ENCODE measurements around the gene COL17A1.

Gene COL17A1

DNA sequence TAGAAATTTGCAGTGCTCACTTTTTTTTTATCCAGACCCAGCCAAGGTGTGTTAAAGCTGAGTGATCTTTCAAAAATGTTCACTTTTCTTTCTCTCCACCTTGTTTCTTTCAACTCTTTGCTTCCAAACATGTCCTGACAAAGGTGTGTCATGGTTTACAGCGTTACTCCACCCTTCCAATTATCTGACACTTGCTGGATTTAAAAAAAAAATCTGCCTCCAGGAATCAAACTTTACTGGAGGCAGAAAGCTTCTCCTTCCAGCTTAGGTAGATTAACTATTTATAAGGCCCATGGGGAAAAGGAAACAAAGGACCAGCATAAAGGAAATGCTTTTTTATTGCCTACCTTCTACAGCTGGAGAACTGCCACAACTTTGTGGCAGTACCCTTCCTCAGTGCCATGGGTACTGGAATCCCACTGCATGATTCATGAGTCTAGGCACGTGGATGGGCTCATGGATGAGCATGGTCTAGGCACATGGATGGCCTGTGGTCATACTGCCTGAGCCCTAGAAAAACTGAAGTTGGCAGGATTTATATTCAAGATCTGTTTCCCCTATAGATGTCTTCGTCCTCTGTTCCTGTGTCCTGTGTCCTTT lies at the start of gene COL17A1:
Gene COL17A1 (minus strand): TSS at position 80 of the 600 bp plus-strand sequence. CDS start 5,207 bp downstream, outside the sequence.
- Mint-ChIP-seq H3K27ac (no peak within 1 kb of the TSS), H3K4me3 (no peak within 1 kb of the TSS), H3K36me3 (ENCODE audit: low read depth) (no peaks in the 10 kb centered on the region), H3K9me3 (no peaks in the 10 kb centered on the region), H3K27me3 (no peaks in the 10 kb centered on the region), H3K4me1 (peaks cover 4% of the 10 kb centered on the region)
- DNase-seq (no peak), ATAC-seq (no peak)

DNA sequence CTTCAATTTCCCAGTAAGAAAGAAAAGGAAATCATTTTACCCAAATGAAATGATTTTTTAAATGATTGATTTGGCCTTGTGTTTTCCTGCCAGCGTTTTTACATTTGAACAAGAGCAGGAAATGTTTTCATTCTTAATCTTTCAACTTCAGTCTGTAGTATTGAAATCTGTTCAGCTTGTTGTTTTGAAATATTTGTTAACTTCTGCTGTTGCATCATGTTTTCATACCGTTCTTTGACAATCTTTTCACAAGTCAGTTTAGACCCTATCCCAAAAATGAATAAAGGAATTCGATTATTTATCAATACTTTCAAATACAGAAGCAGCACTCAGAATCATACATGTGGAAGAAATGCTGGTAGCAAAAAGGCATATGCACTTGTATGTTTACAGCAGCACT lies 44.4 kb upstream of the COL17A1 start:
- peaks cover 8% of the 10 kb centered on the region for H3K36me3 Mint-ChIP-seq (ENCODE audit: low read depth)
- peaks cover 13% of the 10 kb centered on the region for H3K27me3 Mint-ChIP-seq
- no peaks in the 10 kb centered on the region for H3K9me3 Mint-ChIP-seq
- peaks cover 9% of the 10 kb centered on the region for H3K4me1 Mint-ChIP-seq
- ATAC-seq = no peak
- no peak for DNase-seq
- no peak overlapping the region for H3K4me3 Mint-ChIP-seq
- H3K27ac Mint-ChIP-seq = no peak overlapping the region

DNA sequence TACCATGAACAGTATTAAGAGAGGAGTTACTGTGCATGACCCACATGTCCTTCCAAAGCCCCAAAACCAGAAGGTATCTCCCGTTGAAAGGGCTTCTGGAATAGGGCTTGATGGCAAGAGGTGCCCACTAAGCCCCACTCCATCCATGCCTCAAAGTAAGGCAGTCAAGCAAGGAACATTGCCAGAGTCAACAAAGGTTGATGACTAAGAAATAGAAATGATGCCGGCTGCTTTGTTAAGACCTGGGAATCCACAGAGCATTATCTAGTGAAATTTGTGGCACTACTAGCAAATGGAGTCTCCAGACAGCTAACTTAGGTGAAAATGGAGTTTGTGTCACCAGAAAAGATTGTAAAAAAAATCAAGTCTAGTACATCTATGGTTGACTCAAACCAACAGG lies 42.5 kb upstream of the COL17A1 start:
- ATAC-seq = no peak
- Mint-ChIP-seq H3K9me3 (no peaks in the 10 kb centered on the region), H3K4me1 (peaks cover 18% of the 10 kb centered on the region), H3K27me3 (peaks cover 3% of the 10 kb centered on the region), H3K4me3 (no peak overlapping the region), H3K36me3 (ENCODE audit: low read depth) (peaks cover 14% of the 10 kb centered on the region), H3K27ac (no peak overlapping the region)
- no peak for DNase-seq

DNA sequence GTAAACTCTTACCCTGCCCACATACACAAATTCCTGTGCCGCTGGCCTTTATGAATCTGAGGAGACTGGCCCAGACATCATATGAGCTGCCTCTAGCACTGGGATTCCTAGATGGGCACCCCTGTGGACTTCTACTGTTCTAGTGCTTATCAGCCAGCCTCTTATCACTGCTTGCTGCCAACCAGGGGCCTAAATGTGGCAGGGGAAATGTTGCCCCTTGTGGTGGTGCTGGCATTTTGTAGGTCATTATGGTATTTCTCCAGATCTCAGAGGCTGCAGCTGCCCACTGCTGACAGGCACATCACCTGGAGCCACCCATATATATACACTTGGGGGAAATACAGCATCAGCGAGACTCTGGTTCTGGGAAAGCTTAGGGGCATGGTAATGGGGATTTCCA lies 41.7 kb upstream of the COL17A1 start:
- ATAC-seq (peak; percentile 54), DNase-seq (no peak)
- peaks cover 14% of the 10 kb centered on the region for H3K36me3 Mint-ChIP-seq (ENCODE audit: low read depth)
- no peaks in the 10 kb centered on the region for H3K27me3 Mint-ChIP-seq
- no peaks in the 10 kb centered on the region for H3K9me3 Mint-ChIP-seq
- H3K4me1 Mint-ChIP-seq = peaks cover 25% of the 10 kb centered on the region
- H3K4me3 Mint-ChIP-seq = no peak overlapping the region
- peak overlapping the region; percentile 39 for H3K27ac Mint-ChIP-seq

DNA sequence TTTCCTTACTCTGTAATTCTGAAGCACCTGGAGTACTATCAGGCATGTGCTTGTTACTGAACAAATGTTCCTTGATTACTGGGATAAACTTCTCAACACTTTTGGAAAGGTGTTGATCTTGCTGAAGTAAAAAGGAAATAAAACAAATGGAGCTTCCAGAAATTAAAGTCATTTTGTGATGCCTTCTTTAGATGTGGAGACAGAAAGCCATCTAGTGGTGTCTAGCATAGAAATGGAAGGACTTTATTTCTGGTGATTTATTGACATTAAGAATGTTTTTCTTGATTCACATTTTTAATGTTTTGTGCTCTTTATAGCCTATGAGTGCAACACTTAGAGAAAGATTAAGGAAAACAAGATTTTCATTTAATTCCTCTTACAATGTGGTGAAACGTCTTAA lies 37.7 kb upstream of the COL17A1 start:
- H3K4me3 Mint-ChIP-seq = peak overlapping the region; percentile 84
- H3K36me3 Mint-ChIP-seq (ENCODE audit: low read depth) = peaks cover 14% of the 10 kb centered on the region
- H3K4me1 Mint-ChIP-seq = peaks cover 45% of the 10 kb centered on the region
- no peaks in the 10 kb centered on the region for H3K27me3 Mint-ChIP-seq
- H3K9me3 Mint-ChIP-seq = no peaks in the 10 kb centered on the region
- peak overlapping the region; percentile 52 for H3K27ac Mint-ChIP-seq
- no peak for ATAC-seq
- DNase-seq = no peak

DNA sequence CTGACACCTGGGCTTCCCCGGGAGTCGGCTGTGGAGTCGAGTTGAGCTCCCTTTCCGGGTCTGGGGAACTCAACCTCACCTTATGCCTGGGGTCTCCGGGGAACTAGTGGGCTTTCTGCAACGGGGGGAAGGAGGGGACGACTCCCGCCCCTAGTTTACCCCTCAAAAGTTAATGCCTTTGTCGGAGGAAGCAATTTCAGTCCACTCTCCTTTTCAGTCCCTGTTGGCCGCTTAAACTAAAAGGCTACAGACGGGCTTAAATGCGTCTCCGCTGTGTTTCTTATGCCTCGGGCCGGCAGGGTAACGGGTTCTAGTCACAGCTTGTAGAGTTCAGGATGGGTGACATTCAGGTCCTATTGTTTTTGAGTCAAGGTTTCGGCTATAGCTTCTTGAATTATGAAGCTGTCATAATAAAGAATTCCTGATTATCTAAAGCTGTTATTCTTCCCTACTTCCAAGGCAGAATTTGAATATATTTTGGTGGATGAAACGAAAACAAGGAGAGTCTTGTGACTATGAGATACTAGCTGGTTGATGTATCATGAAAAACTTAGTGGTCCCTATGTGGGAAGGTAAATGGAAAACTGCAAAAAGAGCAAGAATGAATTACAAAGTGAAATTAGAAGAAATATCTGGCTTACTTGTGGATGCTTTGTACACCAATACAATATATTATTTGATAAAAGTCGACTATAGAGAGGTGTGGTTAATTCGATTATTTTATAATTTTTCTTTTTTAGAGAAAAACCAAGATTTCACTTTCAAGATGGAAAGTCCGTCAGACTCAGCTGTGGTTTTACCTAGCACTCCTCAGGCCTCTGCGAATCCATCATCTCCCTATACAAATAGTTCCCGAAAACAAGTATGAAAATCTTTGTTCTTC lies 36.8 kb upstream of the COL17A1 start:
- DNase-seq = no peak

DNA sequence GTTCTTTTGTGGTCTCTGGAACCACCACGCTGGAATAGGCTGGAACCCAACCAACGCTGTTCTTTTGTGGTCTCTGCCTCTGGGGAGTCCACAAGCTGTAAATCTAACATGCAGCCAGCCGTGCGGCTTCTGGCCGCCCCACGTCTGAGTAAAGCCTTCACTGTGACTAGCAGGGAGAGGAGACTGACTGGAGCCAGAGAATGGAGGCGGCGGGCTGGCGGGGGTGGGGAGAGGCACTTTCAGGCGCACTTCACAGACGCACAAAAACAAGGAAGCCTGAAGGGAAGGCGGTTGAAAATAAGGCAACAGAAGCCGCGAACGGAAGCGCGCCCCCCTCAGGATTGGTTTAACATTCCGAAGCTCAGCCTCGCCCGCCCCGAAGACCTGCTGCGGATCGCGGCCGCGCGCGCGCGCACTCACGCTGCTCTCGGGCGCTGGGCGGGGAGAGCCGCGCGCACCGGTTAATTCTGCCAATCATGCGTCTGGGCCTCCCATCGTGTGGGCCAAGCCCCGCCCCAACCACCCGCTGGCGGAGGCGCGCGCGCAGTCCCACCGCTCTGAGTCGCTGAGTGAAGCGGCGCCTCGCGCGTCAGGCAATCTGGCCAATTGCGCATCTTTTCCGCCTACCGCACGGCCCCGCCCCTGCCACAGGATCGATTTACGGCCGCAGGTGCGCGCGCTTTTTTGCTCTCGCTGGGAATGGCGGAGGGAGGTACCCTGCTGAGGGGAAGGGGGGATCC lies 36.0 kb upstream of the COL17A1 start, which contains the start of gene SFR1:
Gene SFR1 (plus strand): TSS at position 687 of the 740 bp plus-strand sequence. CDS start 13 bp downstream, at position 700.
- peak within 1 kb of the TSS; percentile 95 for H3K27ac Mint-ChIP-seq
- H3K9me3 Mint-ChIP-seq = no peaks in the 10 kb centered on the region
- peaks cover 48% of the 10 kb centered on the region for H3K4me1 Mint-ChIP-seq
- DNase-seq (peak; percentile 99), ATAC-seq (peak; percentile 87)
- no peaks in the 10 kb centered on the region for H3K27me3 Mint-ChIP-seq
- peaks cover 12% of the 10 kb centered on the region for H3K36me3 Mint-ChIP-seq (ENCODE audit: low read depth)
- peak within 1 kb of the TSS; percentile 84 for H3K4me3 Mint-ChIP-seq

More for the DNA sequence above, 36.8 kb upstream of the COL17A1 start:
- Mint-ChIP-seq H3K4me3 (peak overlapping the region; percentile 84), H3K36me3 (ENCODE audit: low read depth) (peaks cover 14% of the 10 kb centered on the region), H3K27me3 (no peaks in the 10 kb centered on the region), H3K4me1 (peaks cover 49% of the 10 kb centered on the region), H3K27ac (peak overlapping the region; percentile 95), H3K9me3 (no peaks in the 10 kb centered on the region)
- no peak for ATAC-seq

DNA sequence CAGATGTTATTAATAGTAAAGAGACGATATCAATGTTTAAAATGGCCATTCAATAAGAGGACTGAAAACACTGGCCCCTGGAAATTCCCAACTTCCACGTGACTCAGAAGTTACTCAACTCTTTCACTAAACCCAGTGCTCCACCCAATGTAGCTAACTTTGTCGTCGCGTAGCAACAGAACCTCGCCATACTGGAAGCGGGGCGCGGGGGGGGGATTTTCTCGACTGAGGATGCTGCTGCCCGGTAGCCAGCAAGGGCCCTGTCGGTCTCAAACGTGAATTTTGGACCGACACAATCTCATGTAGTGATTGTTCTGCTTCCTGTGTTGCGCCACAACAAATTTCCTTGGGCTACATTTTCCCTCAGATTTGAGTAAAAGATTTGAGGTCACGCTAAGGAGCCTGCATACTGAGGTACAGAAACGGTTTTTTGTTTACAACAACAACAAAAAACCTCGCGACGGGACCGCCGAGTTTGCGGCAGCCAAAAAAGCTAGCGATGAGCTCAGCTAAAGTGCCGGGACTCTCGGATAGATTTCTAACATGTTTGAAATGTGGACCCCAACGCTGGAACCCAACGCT lies 35.3 kb upstream of the COL17A1 start:
- Mint-ChIP-seq H3K27ac (peak overlapping the region; percentile 95), H3K9me3 (no peaks in the 10 kb centered on the region), H3K4me3 (peak overlapping the region; percentile 84), H3K27me3 (no peaks in the 10 kb centered on the region), H3K36me3 (ENCODE audit: low read depth) (peaks cover 9% of the 10 kb centered on the region), H3K4me1 (peaks cover 51% of the 10 kb centered on the region)
- ATAC-seq = peak; percentile 37
- peak; percentile 87 for DNase-seq

DNA sequence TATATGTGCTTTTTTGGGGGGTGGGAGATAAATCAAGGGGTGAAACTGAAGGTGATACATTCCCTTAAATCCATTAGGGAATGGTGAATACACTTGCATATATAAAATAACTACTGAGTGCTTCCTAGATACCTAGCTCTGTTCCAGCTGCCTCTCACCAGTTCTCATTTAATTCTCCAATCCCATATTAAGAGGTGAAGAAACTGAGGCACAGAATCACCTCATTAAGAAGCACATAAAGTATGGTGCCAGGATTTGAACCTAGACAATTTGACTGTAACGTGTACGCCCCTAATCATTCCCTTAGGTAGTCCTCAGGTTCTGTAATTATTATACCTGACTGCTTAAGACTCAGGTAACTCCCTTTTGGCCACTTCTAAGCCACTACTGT lies 34.8 kb upstream of the COL17A1 start:
- no peaks in the 10 kb centered on the region for H3K9me3 Mint-ChIP-seq
- DNase-seq (no peak), ATAC-seq (no peak)
- peaks cover 51% of the 10 kb centered on the region for H3K4me1 Mint-ChIP-seq
- H3K4me3 Mint-ChIP-seq = peak overlapping the region; percentile 84
- H3K27ac Mint-ChIP-seq = peak overlapping the region; percentile 95
- no peaks in the 10 kb centered on the region for H3K27me3 Mint-ChIP-seq
- H3K36me3 Mint-ChIP-seq (ENCODE audit: low read depth) = peaks cover 9% of the 10 kb centered on the region

DNA sequence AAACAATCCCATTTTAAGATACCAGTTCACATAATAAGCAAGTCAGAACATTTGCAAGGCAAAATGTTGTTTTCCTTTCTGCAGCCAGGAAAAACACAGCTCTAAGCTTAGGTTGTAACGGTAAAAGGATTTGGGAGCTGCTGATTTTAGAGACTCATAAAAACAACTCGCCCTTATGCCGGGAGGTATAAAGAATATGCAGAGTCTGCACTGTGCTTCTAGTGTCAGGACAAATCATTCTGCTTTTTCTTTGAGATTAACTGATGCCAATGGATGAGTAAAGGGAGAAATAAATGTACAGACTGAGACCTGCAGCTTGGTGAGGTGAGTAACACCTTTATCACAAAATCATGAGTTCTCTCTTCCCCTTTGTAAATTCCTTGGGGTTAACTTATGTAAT lies 34.3 kb upstream of the COL17A1 start:
- ATAC-seq = no peak
- H3K27ac Mint-ChIP-seq = peak overlapping the region; percentile 95
- no peak overlapping the region for H3K4me3 Mint-ChIP-seq
- no peak for DNase-seq
- H3K4me1 Mint-ChIP-seq = peaks cover 51% of the 10 kb centered on the region
- H3K9me3 Mint-ChIP-seq = no peaks in the 10 kb centered on the region
- no peaks in the 10 kb centered on the region for H3K27me3 Mint-ChIP-seq
- H3K36me3 Mint-ChIP-seq (ENCODE audit: low read depth) = peaks cover 5% of the 10 kb centered on the region

DNA sequence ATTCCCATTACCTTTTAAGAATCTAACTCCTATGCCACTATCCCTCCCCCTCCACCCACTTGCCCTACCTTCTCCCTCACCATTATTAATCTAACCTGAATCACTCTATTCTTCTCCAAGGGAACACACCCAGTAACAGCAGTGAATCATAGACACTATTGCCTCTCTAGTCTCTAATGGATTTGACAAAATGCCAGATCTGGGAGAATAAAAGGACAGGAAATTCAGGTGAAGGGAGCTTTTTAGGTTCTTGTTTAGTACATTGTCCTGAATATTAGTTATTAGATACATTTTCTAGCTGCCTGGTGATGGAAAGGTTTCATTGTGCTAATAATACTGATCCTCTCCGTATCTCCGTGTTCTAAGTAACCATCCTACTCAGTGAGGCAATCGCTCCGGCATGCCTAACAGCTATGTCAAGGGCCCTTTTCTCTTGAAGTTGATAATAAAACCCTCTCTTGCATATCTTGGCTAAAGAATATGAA lies 32.2 kb upstream of the COL17A1 start:
- DNase-seq (no peak), ATAC-seq (no peak)
- Mint-ChIP-seq H3K36me3 (ENCODE audit: low read depth) (no peaks in the 10 kb centered on the region), H3K27ac (no peak overlapping the region), H3K9me3 (no peaks in the 10 kb centered on the region), H3K4me3 (no peak overlapping the region), H3K27me3 (peaks cover 2% of the 10 kb centered on the region), H3K4me1 (peaks cover 42% of the 10 kb centered on the region)

DNA sequence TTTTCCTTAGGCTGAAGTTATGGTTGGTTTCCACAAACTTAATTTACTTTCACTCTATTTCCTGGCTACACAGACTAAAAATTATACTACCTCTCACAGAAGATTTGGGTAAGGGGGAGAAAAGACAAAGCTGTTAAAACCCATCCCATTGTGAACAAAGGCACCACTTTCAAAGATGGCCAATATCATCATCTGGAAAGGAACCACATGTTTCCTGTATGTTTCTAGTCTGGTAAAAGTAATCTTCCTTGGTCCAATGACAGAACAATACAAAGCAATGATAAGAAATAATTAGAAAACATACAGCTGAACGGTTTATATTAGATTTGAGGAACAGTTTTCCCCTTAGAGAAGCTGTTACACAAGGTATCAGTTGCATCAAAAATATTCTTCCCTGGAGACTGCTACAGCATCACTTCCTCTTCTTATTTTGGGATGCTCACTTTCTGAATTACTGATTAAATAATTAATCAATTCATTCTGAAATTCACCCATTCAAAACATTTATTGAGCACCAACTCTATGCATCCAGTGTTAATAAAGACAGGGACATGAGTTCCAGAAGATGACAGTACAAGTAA lies 27.8 kb upstream of the COL17A1 start:
- Mint-ChIP-seq H3K9me3 (no peaks in the 10 kb centered on the region), H3K4me3 (no peak overlapping the region), H3K4me1 (peaks cover 33% of the 10 kb centered on the region), H3K27me3 (peaks cover 8% of the 10 kb centered on the region), H3K36me3 (ENCODE audit: low read depth) (no peaks in the 10 kb centered on the region), H3K27ac (no peak overlapping the region)
- DNase-seq (no peak), ATAC-seq (no peak)

DNA sequence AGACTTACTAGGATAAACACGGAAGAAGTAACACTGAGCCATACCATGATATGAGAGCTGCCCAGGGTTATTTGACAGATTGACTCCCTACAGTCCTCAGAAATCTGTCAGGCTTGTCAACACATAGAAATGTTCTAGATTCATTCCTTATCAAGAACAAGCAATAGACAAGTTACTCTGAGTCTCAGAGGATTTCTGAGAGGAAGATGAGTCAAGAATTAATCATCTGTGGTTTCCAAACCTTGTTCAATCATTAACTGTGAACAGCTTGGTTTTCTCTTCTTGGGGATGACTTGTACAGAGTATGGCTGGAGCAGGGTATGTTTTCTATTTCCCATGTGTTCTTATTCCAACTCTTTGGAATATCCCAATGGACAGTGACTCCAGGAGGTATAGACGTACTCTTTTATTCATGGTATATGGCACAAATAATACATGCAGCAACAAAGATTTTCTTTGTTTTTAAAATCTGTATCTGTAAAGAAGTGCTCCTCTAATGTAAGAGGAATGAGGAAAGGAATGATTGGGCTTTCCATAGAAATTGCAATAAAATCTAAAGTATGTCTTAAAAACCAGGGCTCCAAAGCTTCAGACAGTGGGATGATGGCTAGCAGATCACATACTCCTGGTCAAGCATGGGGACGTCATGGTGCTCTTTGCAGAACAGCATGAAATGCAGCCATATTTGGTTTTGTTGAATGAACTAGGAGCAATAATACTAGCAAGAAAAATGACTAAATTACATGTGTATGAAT lies 24.4 kb upstream of the COL17A1 start:
- H3K27me3 Mint-ChIP-seq = peaks cover 8% of the 10 kb centered on the region
- no peak overlapping the region for H3K4me3 Mint-ChIP-seq
- no peaks in the 10 kb centered on the region for H3K36me3 Mint-ChIP-seq (ENCODE audit: low read depth)
- H3K9me3 Mint-ChIP-seq = no peaks in the 10 kb centered on the region
- H3K4me1 Mint-ChIP-seq = peaks cover 18% of the 10 kb centered on the region
- DNase-seq = no peak
- ATAC-seq = peak; percentile 99
- no peak overlapping the region for H3K27ac Mint-ChIP-seq

Measured in activated naive CD8-positive, alpha-beta T cell treated with anti-CD3 and anti-CD28 coated beads, Interleukin-2, amount 50 U/mL, for 24 hours (primary cell).